HL-60/S4 (cell line): ENCODE measurements around the gene ZNF479.
"Not testable (repeated sequence)": the region's sequence is repeated elsewhere in the genome, so short reads cannot be mapped to it uniquely, and the experiment has no call there.

Experiments used
- in situ Hi-C: fragments of 300-500 bp; cut with MboI; formaldehyde crosslinking; loops from 2 replicates; pipeline ENCODE4 v1.14.3; 2022; ENCODE audit warnings: low sequenced_read_pairs

The ZNF479 gene

DNA sequence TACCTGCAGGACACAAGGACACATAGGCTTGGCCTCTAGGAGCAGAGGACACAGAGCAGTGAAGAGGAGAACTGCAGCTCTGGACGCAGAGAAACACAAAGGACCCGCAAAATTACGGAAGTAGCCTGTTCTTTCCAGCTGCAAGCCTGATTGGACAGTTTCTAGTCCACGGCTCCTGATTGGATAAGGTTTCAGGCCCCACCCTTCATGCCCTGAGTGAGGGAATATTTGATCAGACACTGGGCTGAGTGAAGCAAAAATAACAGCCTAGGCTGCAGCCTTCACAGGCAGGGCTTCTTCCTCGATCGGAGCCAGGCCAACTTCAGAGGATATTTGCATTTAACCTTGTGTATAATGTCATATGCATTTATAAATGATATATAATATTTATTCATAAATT is at the start of gene ZNF479:
ZNF479 (minus strand) TSS at position 101 of the 400 bp plus-strand sequence. CDS start 112 bp downstream, outside the sequence.
- in situ Hi-C loops = not testable (repeated sequence)

GRCh38 chr7:57182031-57182430 is 49.8 kb upstream of the ZNF479 start:
- in situ Hi-C loops = no loop called here

- in situ Hi-C loops = no loop called here
Measured at GRCh38 chr7:57181281-57181680, 49.0 kb upstream of the ZNF479 start.

- in situ Hi-C loops = no loop called here
Measured at GRCh38 chr7:57179776-57180415, 47.7 kb upstream of the ZNF479 start.

GRCh38 chr7:57178768-57179139 is 46.5 kb upstream of the ZNF479 start:
- in situ Hi-C loops = no loop called here

GRCh38 chr7:57177856-57178767 is 45.9 kb upstream of the ZNF479 start:
- in situ Hi-C loops = no loop called here

DNA sequence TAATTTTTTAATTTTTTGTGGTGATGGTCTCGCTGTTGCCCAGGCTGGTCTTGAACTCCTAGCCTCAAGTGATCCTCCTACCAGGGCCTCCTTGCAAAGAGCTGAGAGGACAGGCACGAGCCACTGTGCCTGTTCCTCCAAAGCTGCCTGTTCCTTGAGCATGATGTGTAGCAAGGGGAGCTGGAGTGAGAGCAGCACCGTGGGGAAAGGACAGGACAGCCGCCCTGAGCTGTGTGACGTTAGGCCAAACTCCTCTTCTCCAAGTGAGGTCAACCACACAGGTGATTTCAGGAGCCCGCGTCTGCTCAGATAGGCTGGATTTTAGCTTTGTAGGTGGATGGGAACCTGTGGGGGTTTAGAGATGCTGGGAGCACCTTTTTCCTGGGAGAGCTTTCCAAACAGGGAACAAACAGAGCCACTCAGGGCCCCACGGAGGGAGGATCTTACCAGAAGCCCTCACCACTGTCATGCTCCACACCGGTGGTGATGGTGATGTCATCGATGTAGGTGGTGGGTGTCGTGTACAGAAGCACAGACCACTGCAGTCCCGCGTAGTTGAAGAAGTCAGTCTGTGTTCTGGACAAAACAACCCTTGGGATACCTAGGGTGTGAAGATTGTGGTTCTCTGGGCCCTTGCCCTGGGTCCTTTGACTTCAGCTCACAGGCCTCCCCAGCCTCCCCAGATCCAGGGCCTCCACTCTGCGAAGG is 44.8 kb upstream of the ZNF479 start:
- in situ Hi-C loops = no loop called here

DNA sequence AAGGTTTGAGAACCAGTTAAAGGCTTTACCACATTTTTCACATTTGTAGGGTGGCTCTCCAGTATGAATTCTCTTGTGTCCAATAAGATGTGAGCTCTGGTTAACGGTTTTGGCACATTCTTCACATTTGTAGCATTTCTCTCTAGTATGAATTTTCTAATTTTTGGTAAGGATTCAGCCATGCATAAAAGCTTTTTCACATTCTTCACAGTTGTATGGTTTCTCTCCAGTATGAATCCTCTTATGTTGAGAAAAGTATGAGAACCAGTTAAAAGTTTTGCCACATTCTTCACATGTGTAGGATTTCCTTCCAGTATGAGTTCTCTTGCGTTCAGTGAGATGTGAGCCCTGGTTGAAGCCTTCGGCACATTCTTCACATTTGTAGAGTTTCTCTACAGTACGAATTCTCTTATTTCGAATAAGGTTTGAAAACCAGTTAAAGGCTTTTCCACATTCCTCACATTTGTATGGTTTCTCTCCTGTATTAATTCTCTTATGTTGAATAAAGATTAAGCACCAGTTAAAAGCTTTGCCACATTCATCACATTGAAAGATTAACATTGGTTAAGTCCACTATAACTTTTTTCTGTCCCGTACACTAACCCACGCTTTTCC is 33.2 kb upstream of the ZNF479 start:
- in situ Hi-C loops = no loop called here

GRCh38 chr7:57120123-57120784 is 12.0 kb downstream of the ZNF479 start:
- in situ Hi-C loops = not testable (repeated sequence)
